Measurements from ENCODE around the gene TIMM50.

TIMM50 gene

DNA sequence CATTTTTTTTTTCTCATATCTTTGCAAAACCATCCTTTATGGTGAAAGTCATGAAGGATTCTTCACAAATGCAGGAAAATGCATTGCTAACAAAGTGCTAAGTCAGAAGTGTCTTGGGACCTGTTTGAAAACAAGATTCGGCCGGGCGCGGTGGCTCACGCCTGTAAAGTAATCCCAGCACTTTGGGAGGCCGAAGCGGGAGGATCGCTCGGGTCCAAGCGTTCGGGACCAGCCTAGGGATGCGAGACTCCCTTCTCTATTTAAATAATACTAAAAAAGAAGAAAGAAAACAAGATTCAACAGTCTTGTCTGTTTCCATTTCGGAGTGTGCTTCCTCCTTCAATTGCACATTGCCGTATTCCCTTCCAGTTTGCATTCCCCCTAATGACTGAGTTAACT lies 51.2 kb downstream of the TIMM50 start:
- no peak for TF ChIP-seq SIN3A (IDR thresholded peaks at IDR 0.05; ENCODE audit: borderline replicate concordance, insufficient read depth, low read length)
- TF ChIP-seq TAF1 (IDR thresholded peaks at IDR 0.05; ENCODE audit: borderline replicate concordance, insufficient read depth, low read length) = peak; percentile 31; the same call in 1 of the 2 replicates
- TF ChIP-seq, protein P1, sequence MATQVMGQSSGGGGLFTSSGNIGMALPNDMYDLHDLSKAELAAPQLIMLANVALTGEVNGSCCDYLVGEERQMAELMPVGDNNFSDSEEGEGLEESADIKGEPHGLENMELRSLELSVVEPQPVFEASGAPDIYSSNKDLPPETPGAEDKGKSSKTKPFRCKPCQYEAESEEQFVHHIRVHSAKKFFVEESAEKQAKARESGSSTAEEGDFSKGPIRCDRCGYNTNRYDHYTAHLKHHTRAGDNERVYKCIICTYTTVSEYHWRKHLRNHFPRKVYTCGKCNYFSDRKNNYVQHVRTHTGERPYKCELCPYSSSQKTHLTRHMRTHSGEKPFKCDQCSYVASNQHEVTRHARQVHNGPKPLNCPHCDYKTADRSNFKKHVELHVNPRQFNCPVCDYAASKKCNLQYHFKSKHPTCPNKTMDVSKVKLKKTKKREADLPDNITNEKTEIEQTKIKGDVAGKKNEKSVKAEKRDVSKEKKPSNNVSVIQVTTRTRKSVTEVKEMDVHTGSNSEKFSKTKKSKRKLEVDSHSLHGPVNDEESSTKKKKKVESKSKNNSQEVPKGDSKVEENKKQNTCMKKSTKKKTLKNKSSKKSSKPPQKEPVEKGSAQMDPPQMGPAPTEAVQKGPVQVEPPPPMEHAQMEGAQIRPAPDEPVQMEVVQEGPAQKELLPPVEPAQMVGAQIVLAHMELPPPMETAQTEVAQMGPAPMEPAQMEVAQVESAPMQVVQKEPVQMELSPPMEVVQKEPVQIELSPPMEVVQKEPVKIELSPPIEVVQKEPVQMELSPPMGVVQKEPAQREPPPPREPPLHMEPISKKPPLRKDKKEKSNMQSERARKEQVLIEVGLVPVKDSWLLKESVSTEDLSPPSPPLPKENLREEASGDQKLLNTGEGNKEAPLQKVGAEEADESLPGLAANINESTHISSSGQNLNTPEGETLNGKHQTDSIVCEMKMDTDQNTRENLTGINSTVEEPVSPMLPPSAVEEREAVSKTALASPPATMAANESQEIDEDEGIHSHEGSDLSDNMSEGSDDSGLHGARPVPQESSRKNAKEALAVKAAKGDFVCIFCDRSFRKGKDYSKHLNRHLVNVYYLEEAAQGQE (IDR thresholded peaks at IDR 0.05; ENCODE audit: insufficient read depth in 1 of 2, low read depth in 2 of 2, low read length in 2 of 2) = no peak

DNA sequence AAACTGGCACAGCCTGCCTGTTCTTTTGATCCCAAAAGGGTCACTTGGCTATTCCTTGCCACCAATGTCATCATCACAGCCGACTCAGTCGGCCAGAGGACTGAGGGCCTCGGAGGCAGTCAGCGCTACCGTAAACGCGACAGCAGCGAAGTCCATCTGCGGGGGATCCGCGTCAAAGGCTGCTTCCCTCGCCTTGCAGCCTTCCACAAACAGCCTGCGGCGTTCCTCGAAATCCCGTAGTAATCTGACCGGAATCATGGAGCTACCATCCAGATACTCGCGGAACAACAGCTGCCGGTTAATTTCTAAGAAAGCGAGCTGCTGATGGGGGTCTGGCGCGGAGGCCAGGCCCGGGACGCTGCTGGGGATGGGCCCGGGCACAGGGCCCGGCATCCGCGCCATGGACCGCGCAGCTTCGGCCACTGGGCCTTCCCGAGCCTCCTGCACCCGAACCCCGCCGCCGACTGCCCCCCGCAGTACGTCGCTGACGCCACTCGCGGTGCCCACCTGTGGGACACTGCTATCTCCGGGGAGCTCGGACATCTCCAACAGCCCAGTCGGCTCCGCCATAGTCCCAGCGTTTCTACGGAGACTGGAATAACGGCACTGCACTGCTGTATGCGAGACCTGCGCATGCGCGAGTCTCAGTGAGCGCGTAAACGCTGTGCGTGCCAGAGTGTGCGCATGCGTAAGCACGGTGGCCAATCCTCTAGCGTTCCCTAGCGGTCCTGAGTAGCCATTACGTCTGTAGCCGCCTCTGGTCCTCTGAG lies 51.8 kb downstream of the TIMM50 start, which contains the start of gene EID2B:
Gene EID2B, minus strand, starts transcription at position 620 of the 770 bp plus-strand sequence. Its CDS starts 50 bp downstream, at position 570.
- TF ChIP-seq POLR2AphosphoS5 (IDR thresholded peaks at IDR 0.05; ENCODE audit: low read depth, low read length) (peak; percentile 85), TAF1 (IDR thresholded peaks at IDR 0.05; ENCODE audit: borderline replicate concordance, insufficient read depth, low read length) (no peak), SIN3A (IDR thresholded peaks at IDR 0.05; ENCODE audit: borderline replicate concordance, insufficient read depth, low read length) (peak; percentile 70; the same call in 1 of the 2 replicates), FOXP2 (optimal IDR thresholded peaks at IDR 0.05; ENCODE audit: borderline replicate concordance, extremely low read depth, extremely low read length, insufficient read depth) (peak; percentile 64)

DNA sequence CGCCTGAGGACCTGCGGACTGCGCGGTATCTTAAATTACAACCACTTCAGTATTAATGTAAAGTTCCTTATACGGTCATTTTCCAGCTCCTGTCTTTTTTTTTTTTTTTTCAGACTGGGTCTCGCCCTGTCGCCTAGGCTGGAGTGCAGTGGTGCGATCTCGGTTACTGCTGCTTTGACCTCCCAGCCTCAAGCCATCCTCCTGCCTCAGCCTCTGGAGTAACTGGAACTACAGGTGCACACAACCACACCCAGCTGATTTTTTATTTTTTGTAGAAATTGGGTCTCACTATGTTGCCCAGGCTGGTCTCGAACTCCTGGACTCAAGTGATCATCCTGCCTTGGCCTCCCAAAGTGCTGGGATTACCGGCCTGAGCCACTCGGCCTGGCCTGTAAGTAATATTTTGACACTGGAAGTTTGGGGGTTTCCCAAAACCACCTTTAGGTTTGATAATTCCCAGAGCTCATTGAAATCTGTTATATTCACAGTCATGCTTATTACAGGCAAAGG lies 52.4 kb downstream of the TIMM50 start:
- TF ChIP-seq, protein P1 (IDR thresholded peaks at IDR 0.05; ENCODE audit: insufficient read depth in 1 of 2, low read depth in 2 of 2, low read length in 2 of 2) = no peak
- TF ChIP-seq SIN3A (IDR thresholded peaks at IDR 0.05; ENCODE audit: borderline replicate concordance, insufficient read depth, low read length) = no peak
- no peak for TF ChIP-seq TAF1 (IDR thresholded peaks at IDR 0.05; ENCODE audit: borderline replicate concordance, insufficient read depth, low read length)
- no peak for TF ChIP-seq POLR2AphosphoS5 (IDR thresholded peaks at IDR 0.05; ENCODE audit: low read depth, low read length)
- no peak for TF ChIP-seq FOXP2 (optimal IDR thresholded peaks at IDR 0.05; ENCODE audit: borderline replicate concordance, extremely low read depth, extremely low read length, insufficient read depth)

DNA sequence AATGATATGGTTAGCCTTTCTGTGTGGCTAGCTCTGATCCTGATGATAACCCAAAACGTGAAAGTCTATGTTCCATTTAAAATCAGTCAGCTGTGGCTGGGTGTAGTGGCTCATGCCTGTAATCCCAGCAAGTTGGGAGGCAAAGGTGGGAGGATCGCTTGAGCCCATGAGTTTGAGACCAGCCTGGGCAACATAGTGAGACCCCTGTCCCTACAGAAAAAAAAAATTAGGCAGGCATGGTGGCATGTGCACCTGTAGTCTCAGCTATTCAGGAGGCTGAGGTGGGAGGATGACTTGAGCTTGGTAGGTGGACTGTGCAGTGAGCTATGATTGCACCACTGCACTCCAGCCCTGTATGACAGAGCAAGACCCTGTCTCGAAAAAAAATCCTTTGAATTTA lies 53.2 kb downstream of the TIMM50 start:
- TF ChIP-seq SIN3A (IDR thresholded peaks at IDR 0.05; ENCODE audit: borderline replicate concordance, insufficient read depth, low read length) (no peak), FOXP2 (optimal IDR thresholded peaks at IDR 0.05; ENCODE audit: borderline replicate concordance, extremely low read depth, extremely low read length, insufficient read depth) (no peak), TAF1 (IDR thresholded peaks at IDR 0.05; ENCODE audit: borderline replicate concordance, insufficient read depth, low read length) (no peak), POLR2AphosphoS5 (IDR thresholded peaks at IDR 0.05; ENCODE audit: low read depth, low read length) (no peak)
- TF ChIP-seq, protein P1 (IDR thresholded peaks at IDR 0.05; ENCODE audit: insufficient read depth in 1 of 2, low read depth in 2 of 2, low read length in 2 of 2) = no peak

DNA sequence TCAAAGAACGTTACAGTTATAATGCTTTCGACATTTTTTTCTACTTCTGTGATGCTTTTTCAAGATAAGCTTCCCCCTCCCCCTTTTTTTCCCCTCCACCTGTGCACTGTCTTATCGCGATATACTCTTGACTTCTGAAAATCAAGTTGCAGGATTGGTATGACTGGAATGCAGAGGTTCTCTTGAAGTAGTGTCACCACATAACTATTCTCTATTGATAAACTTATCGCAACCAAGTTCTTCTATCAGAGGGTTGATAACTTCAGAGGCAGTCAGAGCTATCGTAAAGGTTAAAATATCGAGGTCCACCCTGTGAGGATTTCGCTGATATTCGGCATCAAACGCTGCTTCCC lies 58.5 kb downstream of the TIMM50 start:
- TF ChIP-seq FOXP2 (optimal IDR thresholded peaks at IDR 0.05; ENCODE audit: borderline replicate concordance, extremely low read depth, extremely low read length, insufficient read depth) = no peak
- no peak for TF ChIP-seq SIN3A (IDR thresholded peaks at IDR 0.05; ENCODE audit: borderline replicate concordance, insufficient read depth, low read length)
- TF ChIP-seq, protein P1 (IDR thresholded peaks at IDR 0.05; ENCODE audit: insufficient read depth in 1 of 2, low read depth in 2 of 2, low read length in 2 of 2) = no peak
- TF ChIP-seq TAF1 (IDR thresholded peaks at IDR 0.05; ENCODE audit: borderline replicate concordance, insufficient read depth, low read length) = no peak
- TF ChIP-seq POLR2AphosphoS5 (IDR thresholded peaks at IDR 0.05; ENCODE audit: low read depth, low read length) = no peak
